ENCODE results near the gene BEGAIN.

The BEGAIN gene

GRCh38 chr14:100538351-100539002, 48.7 kb downstream of the BEGAIN start:
- no peak for TF ChIP-seq CTCF (IDR thresholded peaks at IDR 0.05)
- Histone ChIP-seq H3K9me3 (no peaks in the 10 kb centered on the region), H3K27ac (no peak overlapping the region), H3K36me3 (peaks cover 70% of the 10 kb centered on the region), H3K4me3 (ENCODE audit: low read depth in 1 of 2, low read length in 1 of 2) (no peak overlapping the region), H3K27me3 (no peaks in the 10 kb centered on the region), H3K4me1 (ENCODE audit: control insufficient read depth in 1 of 2, insufficient read depth in 1 of 2, low read depth in 1 of 2, low read length in 1 of 2) (peaks cover 14 to 16% of the 10 kb centered on the region in 2 experiments)

GRCh38 chr14:100537446-100538350, 49.5 kb downstream of the BEGAIN start:
- Histone ChIP-seq H3K27ac (no peak overlapping the region), H3K4me3 (ENCODE audit: low read depth in 1 of 2, low read length in 1 of 2) (no peak overlapping the region), H3K27me3 (no peaks in the 10 kb centered on the region), H3K4me1 (ENCODE audit: control insufficient read depth in 1 of 2, insufficient read depth in 1 of 2, low read depth in 1 of 2, low read length in 1 of 2) (peaks cover 21 to 23% of the 10 kb centered on the region in 2 experiments), H3K9me3 (no peaks in the 10 kb centered on the region), H3K36me3 (peaks cover 62% of the 10 kb centered on the region)
- no peak for TF ChIP-seq CTCF (IDR thresholded peaks at IDR 0.05)

- TF ChIP-seq CTCF (IDR thresholded peaks at IDR 0.05) = no peak
- H3K9me3 ChIP-seq = no peaks in the 10 kb centered on the region
- no peak overlapping the region for H3K4me3 ChIP-seq (ENCODE audit: low read depth in 1 of 2, low read length in 1 of 2)
- no peak overlapping the region for H3K27ac ChIP-seq
- no peaks in the 10 kb centered on the region for H3K27me3 ChIP-seq
- peaks cover 28% of the 10 kb centered on the region in 2 experiments for H3K4me1 ChIP-seq (ENCODE audit: control insufficient read depth in 1 of 2, insufficient read depth in 1 of 2, low read depth in 1 of 2, low read length in 1 of 2)
- H3K36me3 ChIP-seq = peaks cover 54% of the 10 kb centered on the region
These were observed 50.3 kb downstream of the BEGAIN start for GRCh38 chr14:100536721-100537445.

- Histone ChIP-seq H3K9me3 (no peaks in the 10 kb centered on the region), H3K4me1 (ENCODE audit: control insufficient read depth in 1 of 2, insufficient read depth in 1 of 2, low read depth in 1 of 2, low read length in 1 of 2) (peaks cover 28% of the 10 kb centered on the region in 2 experiments), H3K36me3 (peaks cover 46% of the 10 kb centered on the region), H3K27me3 (no peaks in the 10 kb centered on the region), H3K4me3 (ENCODE audit: low read depth in 1 of 2, low read length in 1 of 2) (no peak overlapping the region), H3K27ac (no peak overlapping the region)
- TF ChIP-seq CTCF (IDR thresholded peaks at IDR 0.05) = no peak
These were observed 51.1 kb downstream of the BEGAIN start for GRCh38 chr14:100536121-100536510.

GRCh38 chr14:100535287-100536120, 51.7 kb downstream of the BEGAIN start:
- H3K4me1 ChIP-seq (ENCODE audit: control insufficient read depth in 1 of 2, insufficient read depth in 1 of 2, low read depth in 1 of 2, low read length in 1 of 2) = peaks cover 28% of the 10 kb centered on the region in 2 experiments
- TF ChIP-seq CTCF (IDR thresholded peaks at IDR 0.05) = no peak
- no peak overlapping the region for H3K27ac ChIP-seq
- no peaks in the 10 kb centered on the region for H3K9me3 ChIP-seq
- no peak overlapping the region for H3K4me3 ChIP-seq (ENCODE audit: low read depth in 1 of 2, low read length in 1 of 2)
- no peaks in the 10 kb centered on the region for H3K27me3 ChIP-seq
- H3K36me3 ChIP-seq = peaks cover 40% of the 10 kb centered on the region

Data from neutrophil (primary cell).